PFSK-1 (cell line): ENCODE results near the gene SLC22A17.

Source experiments
- FOXP2 ChIP-seq: optimal IDR thresholded peaks from 2 replicates; pipeline ENCODE3; 2011; ENCODE audit warnings: borderline replicate concordance, control low read depth, inconsistent platforms; ENCODE audit not compliant: insufficient read depth; ENCODE audit errors: extremely low read length, extremely low read depth
- POLR2AphosphoS5 ChIP-seq: IDR thresholded peaks from 2 replicates; pipeline ENCODE4 v1.6.1; 2012; ENCODE audit warnings: low read depth, mild to moderate bottlenecking, control low read depth, low read length, moderate library complexity
- REST ChIP-seq, 2 experiments: IDR thresholded peaks; 2 replicates each; pipeline versions ENCODE4 v1.6.1 to v1.8.0; 2011 to 2012; ENCODE audit warnings: low read depth in 2 of 2, low read length in 2 of 2, control low read depth in 1 of 2, inconsistent platforms in 1 of 2, mild to moderate bottlenecking in 1 of 2, moderate library complexity in 1 of 2; ENCODE audit not compliant: insufficient read depth in 1 of 2
- SIN3A ChIP-seq: IDR thresholded peaks from 2 replicates; pipeline ENCODE4 v1.6.1; 2012; ENCODE audit warnings: mild to moderate bottlenecking, low read length, moderate library complexity, borderline replicate concordance; ENCODE audit not compliant: insufficient read depth
- TAF1 ChIP-seq: IDR thresholded peaks from 2 replicates; pipeline ENCODE4 v1.6.1; 2012; ENCODE audit warnings: low read length, control low read depth, borderline replicate concordance; ENCODE audit not compliant: insufficient read depth

SLC22A17 gene

DNA sequence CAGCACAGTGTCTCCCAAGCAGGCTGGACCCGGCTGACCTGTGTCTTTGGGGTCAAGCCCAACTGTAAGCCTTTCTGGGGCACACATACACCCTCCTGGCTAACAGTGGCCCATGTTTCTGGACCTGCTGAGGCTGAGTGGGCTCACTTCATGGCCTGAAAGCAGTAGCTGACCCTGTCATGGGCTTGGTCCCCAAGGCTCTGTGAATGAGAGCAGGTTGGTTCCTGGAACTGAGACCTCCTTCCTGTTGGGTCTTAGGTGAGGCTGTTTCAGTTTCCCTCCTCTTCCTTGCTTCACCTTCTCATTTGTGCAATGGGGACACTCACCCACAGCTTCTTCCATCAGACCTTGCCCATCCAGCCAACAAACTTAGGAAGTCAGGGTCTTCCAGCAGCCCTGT lies 19.2 kb upstream of the SLC22A17 start:
- TF ChIP-seq FOXP2: no peak
- TF ChIP-seq POLR2AphosphoS5: no peak
- TF ChIP-seq SIN3A: no peak
- TF ChIP-seq TAF1: no peak
- no peak for TF ChIP-seq REST (IDR thresholded peaks at IDR 0.05; ENCODE audit: insufficient read depth in 1 of 2, low read depth in 2 of 2, low read length in 2 of 2)

GRCh38 chr14:23370221-23370620 lies 17.5 kb upstream of the SLC22A17 start:
- TF ChIP-seq SIN3A: no peak
- no peak for TF ChIP-seq TAF1
- no peak for TF ChIP-seq FOXP2
- no peak for TF ChIP-seq REST (IDR thresholded peaks at IDR 0.05; ENCODE audit: insufficient read depth in 1 of 2, low read depth in 2 of 2, low read length in 2 of 2)
- TF ChIP-seq POLR2AphosphoS5: no peak

GRCh38 chr14:23366426-23366921 lies 13.8 kb upstream of the SLC22A17 start:
- no peak for TF ChIP-seq POLR2AphosphoS5
- no peak for TF ChIP-seq SIN3A
- no peak for TF ChIP-seq TAF1
- no peak for TF ChIP-seq FOXP2
- no peak for TF ChIP-seq REST (IDR thresholded peaks at IDR 0.05; ENCODE audit: insufficient read depth in 1 of 2, low read depth in 2 of 2, low read length in 2 of 2)

DNA sequence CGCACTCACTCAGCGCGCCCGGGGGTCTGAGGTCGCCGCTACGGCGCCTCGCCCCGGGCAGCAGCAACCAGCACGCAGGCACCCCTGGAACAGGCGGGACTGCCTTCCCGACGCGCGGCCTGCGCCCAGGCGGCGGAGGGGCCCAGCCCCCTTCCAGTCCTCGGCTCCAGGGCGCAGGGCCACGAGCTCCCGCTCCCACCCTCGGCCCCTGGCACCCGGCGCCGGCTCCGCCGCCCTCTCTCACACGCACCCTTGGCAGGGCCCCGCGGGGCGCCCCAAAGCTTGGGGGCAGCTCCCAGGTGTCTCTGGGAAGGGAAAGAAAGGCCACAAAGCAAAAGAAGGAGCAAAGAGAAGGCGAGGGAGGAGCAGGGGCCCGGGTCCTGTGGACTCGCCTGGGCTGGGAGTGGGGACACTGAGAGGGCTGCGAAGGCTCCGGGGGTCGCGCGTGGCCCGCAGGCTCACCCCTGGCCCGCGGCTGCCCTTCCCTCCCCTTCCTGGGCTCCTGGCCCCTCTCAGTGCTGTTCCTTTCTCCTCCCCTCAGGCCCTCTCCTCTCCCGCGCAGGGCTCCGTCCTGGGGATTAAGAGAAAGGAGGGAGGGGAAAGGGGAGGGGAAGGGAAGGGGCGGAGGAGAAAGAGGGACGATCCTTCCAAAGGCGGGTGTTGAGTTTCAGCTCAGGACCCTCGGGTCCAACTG lies 13.2 kb upstream of the SLC22A17 start:
- TF ChIP-seq REST (IDR thresholded peaks at IDR 0.05; ENCODE audit: insufficient read depth in 1 of 2, low read depth in 2 of 2, low read length in 2 of 2): no peak
- no peak for TF ChIP-seq POLR2AphosphoS5
- TF ChIP-seq SIN3A: no peak
